PFSK-1 (cell line): ENCODE measurements around the gene F7.

Experiments
- POLR2AphosphoS5 ChIP-seq: IDR thresholded peaks from 2 replicates; pipeline ENCODE4 v1.6.1; 2012; ENCODE audit warnings: low read depth, mild to moderate bottlenecking, control low read depth, low read length, moderate library complexity
- SIN3A ChIP-seq: IDR thresholded peaks from 2 replicates; pipeline ENCODE4 v1.6.1; 2012; ENCODE audit warnings: mild to moderate bottlenecking, low read length, moderate library complexity, borderline replicate concordance; ENCODE audit not compliant: insufficient read depth
- TAF1 ChIP-seq: IDR thresholded peaks from 2 replicates; pipeline ENCODE4 v1.6.1; 2012; ENCODE audit warnings: low read length, control low read depth, borderline replicate concordance; ENCODE audit not compliant: insufficient read depth

DNA sequence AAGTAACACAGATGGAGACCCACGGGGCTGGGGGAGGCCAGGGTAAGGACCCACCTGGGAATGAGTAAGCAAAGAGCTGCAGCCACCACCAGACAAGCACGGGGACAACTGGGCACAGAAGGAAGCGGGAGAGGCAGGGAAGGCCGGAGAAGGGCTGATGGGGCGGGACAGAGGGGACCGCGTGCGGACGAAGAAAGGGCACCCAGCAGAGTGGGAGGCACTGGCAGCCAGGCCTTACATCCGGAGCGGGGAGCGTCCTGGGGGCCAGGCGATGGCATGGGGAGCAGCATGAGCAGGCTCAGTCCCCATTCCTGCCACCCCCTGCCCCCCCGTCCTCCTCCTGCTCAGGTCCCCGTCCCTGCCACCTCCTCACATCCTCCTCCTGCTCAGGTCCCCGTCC lies 55.8 kb downstream of the F7 start:
- no peak for TF ChIP-seq POLR2AphosphoS5
- TF ChIP-seq TAF1 = no peak
- no peak for TF ChIP-seq SIN3A
